IgD-negative memory B cell (primary cell): ENCODE results near the gene RNF138. TPM values are rescaled to one million over a fixed set of nuclear protein-coding genes. Genes with fewer than 3 reads are reported as not detected.

Source experiments
- H3K27ac Mint-ChIP-seq, 3 donors: one replicate each; pipeline ENCODE4 v1.8.0; 2020 to 2022; ENCODE audit warnings: mild to moderate bottlenecking in 3 of 3, mixed read lengths in 3 of 3, moderate library complexity in 1 of 3
- H3K27me3 Mint-ChIP-seq: one replicate; pipeline ENCODE4 v1.8.0; 2021; ENCODE audit warnings: mixed read lengths
- H3K36me3 Mint-ChIP-seq: one replicate; pipeline ENCODE4 v1.8.0; 2020; ENCODE audit warnings: mild to moderate bottlenecking, mixed read lengths
- H3K4me1 Mint-ChIP-seq, 3 donors: one replicate each; pipeline ENCODE4 v1.8.0; 2020 to 2022; ENCODE audit warnings: mixed read lengths in 3 of 3, mild to moderate bottlenecking in 1 of 3
- H3K4me3 Mint-ChIP-seq, 4 donors: one replicate each; pipeline ENCODE4 v1.8.0; 2020 to 2022; ENCODE audit warnings: mild to moderate bottlenecking in 4 of 4, mixed read lengths in 4 of 4, moderate library complexity in 3 of 4
- H3K9me3 Mint-ChIP-seq, 3 donors: one replicate each; pipeline ENCODE4 v1.8.0; 2020 to 2021; ENCODE audit warnings: mixed read lengths in 3 of 3, mild to moderate bottlenecking in 1 of 3
- polyA plus RNA-seq: library from polyadenylated mRNA; unstranded; fragments of 300-500 nt; fragmentation: Illumina TruSeq; gene quantifications from one replicate; pipeline ENCODE4 v1.2.3, GENCODE V29; 2021

RNF138 gene
- polyA plus RNA-seq, result 62.4 TPM

DNA sequence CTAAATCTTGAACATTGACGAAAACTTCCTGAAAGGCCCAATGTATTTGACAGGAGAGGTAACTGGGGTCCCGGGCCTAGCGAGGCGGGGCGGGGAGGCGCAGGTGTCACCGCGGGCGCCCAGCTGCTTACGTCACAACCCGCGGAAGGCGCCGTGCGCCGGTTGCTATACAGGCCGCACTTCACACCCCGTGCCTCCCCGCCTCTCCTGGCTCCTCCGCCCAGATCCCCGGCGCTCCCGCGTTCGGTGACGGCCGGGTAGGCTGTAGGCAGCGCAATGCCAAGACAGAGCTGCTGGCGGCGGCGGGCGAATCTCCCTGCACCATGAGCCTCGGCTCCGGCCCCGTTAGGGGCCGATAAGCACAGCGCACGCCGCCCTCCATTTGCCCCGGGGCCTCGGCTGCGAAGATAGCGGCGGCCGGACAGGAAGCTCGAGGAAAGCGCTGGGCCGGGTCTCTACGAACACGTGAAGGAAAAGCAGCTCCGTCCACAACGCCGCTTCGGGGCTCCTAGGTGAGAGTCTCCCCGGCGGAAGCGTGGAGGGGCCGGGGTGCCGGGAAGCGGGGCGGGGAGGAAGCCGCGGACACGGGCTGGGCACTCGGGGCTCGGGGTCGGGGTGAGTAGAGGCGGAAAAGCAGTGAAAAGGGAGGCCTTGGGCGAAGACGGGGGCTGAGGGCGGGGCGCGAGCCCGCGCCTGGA, at the start of gene RNF138:
Gene RNF138, plus strand, starts transcription at position 151 of the 698 bp plus-strand sequence. CDS start 903 bp downstream, outside the sequence.
- H3K4me1 Mint-ChIP-seq, result peaks cover 30 to 40% (median 30%) of the 10 kb centered on the region in 3 donors
- peak within 1 kb of the TSS; percentile 96 to 99 (median 96) for H3K4me3 Mint-ChIP-seq
- peaks cover 6% of the 10 kb centered on the region for H3K36me3 Mint-ChIP-seq
- H3K27me3 Mint-ChIP-seq, result no peaks in the 10 kb centered on the region
- no peaks in the 10 kb centered on the region for H3K9me3 Mint-ChIP-seq
- H3K27ac Mint-ChIP-seq, result peak within 1 kb of the TSS; percentile 90 to 99 (median 97)

DNA sequence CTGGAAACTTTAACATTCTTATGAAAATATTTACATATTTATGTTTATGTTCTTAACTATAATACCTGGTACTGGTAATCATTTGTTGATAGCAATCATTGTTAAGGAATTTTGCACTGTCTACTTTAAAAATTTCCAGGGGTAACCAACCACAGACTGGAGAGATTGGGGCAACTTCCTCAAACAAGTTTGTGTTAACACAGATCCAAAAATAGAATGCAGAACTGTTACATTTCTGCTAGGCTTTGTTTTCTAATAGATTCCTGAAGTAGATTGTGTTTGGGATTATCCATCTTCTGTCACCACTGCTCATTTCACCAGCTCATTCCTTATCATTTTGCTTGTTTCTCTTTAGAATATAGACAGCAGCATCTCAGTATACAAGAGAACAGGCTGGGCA, 49.3 kb upstream of the RNF138 start:
- Mint-ChIP-seq H3K4me3 (peak overlapping the region in 3 of 4 donors; percentile 12 to 59 (median 47)), H3K36me3 (peaks cover 10% of the 10 kb centered on the region)

DNA sequence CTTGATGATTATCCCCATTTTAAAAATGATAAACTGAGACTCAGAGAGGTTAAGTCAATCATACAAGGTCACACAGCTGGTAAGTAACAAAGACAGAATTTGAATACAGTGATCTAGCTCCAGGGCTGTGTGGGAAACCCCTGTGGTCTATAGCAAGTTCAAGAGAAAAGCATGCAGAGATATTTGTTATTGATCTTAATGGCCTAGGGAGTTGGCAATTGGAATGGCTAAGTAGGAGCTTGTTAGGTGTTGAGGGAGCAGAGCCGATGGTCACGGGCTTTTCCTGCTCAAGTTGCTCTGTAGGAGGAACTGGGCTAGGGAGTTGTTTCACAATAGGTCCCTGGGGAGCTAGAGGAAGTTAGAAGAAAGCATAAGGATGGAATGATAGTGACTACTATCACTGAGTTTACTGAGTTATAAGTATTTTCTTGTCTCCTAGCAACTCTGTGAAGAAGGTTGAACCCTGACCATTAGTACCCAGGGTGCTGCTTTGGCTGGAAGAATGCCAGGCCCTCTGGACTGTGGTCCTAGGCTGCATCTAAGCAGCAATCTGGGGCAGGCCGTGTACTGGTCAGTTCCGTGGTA, 43.1 kb upstream of the RNF138 start:
- Mint-ChIP-seq H3K4me3 (peak overlapping the region in 2 of 4 donors; percentile 44 to 74), H3K36me3 (peaks cover 15% of the 10 kb centered on the region)

More for the DNA sequence above, 49.3 kb upstream of the RNF138 start:
- peak overlapping the region in 2 of 3 donors; percentile 7 to 46 for H3K27ac Mint-ChIP-seq
- H3K4me1 Mint-ChIP-seq, result peaks cover 20 to 27% (median 27%) of the 10 kb centered on the region in 3 donors
- H3K9me3 Mint-ChIP-seq, result peaks cover 0 to 2% (median 0%) of the 10 kb centered on the region in 3 donors
- H3K27me3 Mint-ChIP-seq, result no peaks in the 10 kb centered on the region

GRCh38 chr18:32049393-32050171, 42.1 kb upstream of the RNF138 start:
- Mint-ChIP-seq H3K9me3 (no peaks in the 10 kb centered on the region), H3K36me3 (peaks cover 17% of the 10 kb centered on the region), H3K27me3 (no peaks in the 10 kb centered on the region), H3K4me1 (peaks cover 17 to 18% (median 18%) of the 10 kb centered on the region in 3 donors), H3K4me3 (peak overlapping the region in 2 of 4 donors; percentile 44 to 55), H3K27ac (peak overlapping the region; percentile 1 to 78 (median 69))

More for the DNA sequence above, 43.1 kb upstream of the RNF138 start:
- Mint-ChIP-seq H3K27ac (peak overlapping the region; percentile 2 to 78 (median 69)), H3K9me3 (no peaks in the 10 kb centered on the region), H3K4me1 (peaks cover 17 to 18% (median 18%) of the 10 kb centered on the region in 3 donors), H3K27me3 (no peaks in the 10 kb centered on the region)

DNA sequence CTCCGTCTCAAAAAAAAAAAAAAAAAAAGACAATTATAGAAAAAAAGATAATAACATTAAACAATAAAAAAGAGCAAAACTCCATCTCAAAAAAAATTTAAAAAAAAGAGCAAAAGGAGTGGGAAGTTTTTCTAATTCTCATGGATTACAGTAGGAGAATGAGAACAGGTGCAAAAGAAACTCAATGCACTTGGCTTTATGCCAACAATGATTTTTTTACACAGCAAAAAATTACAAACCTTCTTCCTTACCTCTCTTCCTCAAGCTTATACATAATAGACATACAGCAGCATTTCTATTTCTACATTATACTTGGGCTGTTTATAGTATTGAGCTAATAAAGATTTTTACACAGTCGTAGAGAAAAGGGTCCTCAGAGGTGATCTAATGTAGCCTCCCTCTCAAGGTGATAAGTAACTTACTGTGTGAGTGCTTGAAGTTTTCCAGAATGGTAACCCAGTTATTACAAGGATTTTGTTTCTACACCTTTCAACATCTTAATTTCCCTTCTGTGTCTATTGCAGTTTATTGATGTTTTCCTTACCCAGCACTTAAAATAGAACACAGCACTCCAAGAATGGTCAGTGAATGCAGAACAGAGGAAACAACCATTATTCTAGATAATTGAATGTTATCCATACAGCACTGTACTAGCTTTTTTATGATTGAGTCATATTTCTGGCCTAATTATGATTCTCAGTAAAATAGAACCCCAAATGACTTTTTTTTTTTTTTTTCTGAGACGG, 34.9 kb upstream of the RNF138 start:
- H3K27me3 Mint-ChIP-seq, result no peaks in the 10 kb centered on the region
- peak overlapping the region in 1 of 3 donors; percentile 31 for H3K27ac Mint-ChIP-seq
- peaks cover 0 to 3% (median 0%) of the 10 kb centered on the region in 3 donors for H3K4me1 Mint-ChIP-seq
- no peak overlapping the region for H3K4me3 Mint-ChIP-seq
- no peaks in the 10 kb centered on the region for H3K9me3 Mint-ChIP-seq
- peaks cover 13% of the 10 kb centered on the region for H3K36me3 Mint-ChIP-seq

DNA sequence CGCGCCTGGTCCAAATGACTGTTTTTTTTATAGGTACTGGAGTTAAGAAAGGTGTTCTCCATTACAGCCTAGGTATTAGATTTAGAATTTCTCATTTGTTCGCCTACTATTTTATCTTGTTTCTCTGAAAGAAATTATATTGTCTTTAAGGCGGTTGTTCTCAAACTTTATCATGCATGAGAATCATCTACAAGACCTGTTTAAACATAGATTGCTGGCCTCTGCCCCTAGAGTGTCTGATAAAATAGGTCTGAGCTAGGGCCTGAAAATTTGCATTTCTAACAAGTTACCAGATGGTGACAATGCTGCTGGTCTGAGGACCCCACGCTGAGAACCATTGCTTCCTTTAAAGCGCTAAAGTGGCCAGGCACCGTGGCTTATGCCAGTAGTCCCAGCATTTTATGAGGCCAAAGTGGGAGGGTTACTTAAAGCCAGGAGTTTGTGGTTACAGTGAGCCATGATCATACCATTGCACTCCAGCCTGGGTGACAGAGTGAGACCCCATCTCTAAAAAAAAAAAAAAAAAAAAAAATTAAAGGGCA, 34.0 kb upstream of the RNF138 start:
- no peaks in the 10 kb centered on the region for H3K9me3 Mint-ChIP-seq
- H3K36me3 Mint-ChIP-seq, result peaks cover 11% of the 10 kb centered on the region
- peaks cover 0 to 2% (median 0%) of the 10 kb centered on the region in 3 donors for H3K4me1 Mint-ChIP-seq
- peak overlapping the region in 1 of 4 donors; percentile 3 for H3K4me3 Mint-ChIP-seq
- H3K27ac Mint-ChIP-seq, result peak overlapping the region in 1 of 3 donors; percentile 31
- no peaks in the 10 kb centered on the region for H3K27me3 Mint-ChIP-seq

DNA sequence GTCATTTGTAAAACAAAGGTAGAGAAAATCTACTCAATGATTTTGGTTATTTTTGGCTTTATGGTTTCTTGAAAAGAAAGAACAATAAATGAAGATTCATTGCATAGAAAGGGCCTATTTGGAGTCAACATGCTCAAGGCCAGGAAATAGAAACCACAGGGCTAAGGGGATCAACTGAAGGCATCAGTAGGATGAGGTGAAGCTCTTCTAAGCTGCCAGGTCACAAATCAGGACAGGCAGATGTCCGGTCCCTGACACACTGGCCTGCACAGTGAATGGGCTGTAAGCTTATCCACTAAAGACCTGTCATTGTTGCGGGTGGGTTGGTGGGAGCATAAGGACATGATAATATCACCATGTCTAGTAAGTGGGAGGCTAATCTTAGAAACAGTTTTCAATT, 31.6 kb upstream of the RNF138 start:
- H3K4me3 Mint-ChIP-seq, result no peak overlapping the region
- peaks cover 4% of the 10 kb centered on the region for H3K36me3 Mint-ChIP-seq
- H3K9me3 Mint-ChIP-seq, result peaks cover 0 to 1% (median 0%) of the 10 kb centered on the region in 3 donors
- H3K27ac Mint-ChIP-seq, result no peak overlapping the region
- H3K4me1 Mint-ChIP-seq, result peaks cover 0 to 2% (median 0%) of the 10 kb centered on the region in 3 donors
- no peaks in the 10 kb centered on the region for H3K27me3 Mint-ChIP-seq

DNA sequence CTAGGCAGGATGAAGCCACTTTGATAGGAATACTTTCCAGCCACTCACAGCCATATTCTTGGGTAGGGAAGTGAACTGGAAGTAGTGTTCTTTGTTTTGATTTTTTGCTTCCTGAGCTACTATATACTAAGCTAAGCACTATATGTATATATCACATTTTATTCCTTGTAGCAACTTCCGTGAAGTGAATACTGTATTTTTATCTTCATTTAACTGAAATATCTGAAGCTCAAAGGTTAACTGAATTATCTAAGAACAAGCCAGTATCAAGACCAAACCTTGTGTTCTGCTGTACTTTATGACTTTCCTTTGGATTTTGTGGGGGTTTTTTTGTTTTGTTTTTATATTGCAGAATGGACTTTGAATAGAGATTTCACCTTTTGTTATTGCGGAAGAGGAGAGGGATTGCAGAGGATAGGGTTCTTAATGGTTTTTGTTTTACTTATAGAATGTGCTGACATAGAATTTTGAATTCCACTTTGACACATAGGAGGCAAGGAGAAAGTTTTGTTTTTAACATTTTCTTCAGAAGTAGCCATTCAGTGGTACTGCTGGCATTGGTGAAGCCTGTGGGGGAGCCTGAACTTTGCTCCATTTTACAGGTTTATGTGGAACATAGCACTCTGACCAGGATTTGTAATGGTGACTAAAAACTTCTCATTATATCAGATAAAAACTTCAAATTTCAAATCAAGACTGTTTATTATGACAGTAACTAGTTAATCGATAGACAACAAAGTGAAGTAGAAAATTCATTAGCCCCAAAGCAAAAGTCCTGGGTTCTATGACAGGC, 24.1 kb upstream of the RNF138 start:
- peaks cover 0 to 1% (median 0%) of the 10 kb centered on the region in 3 donors for H3K9me3 Mint-ChIP-seq
- no peaks in the 10 kb centered on the region for H3K27me3 Mint-ChIP-seq
- H3K36me3 Mint-ChIP-seq, result peaks cover 8% of the 10 kb centered on the region
- H3K27ac Mint-ChIP-seq, result no peak overlapping the region
- H3K4me3 Mint-ChIP-seq, result no peak overlapping the region
- peaks cover 0 to 1% (median 0%) of the 10 kb centered on the region in 3 donors for H3K4me1 Mint-ChIP-seq

GRCh38 chr18:32072321-32072720, 19.4 kb upstream of the RNF138 start:
- Mint-ChIP-seq H3K36me3 (peaks cover 10% of the 10 kb centered on the region), H3K4me3 (no peak overlapping the region), H3K4me1 (peaks cover 0 to 2% (median 1%) of the 10 kb centered on the region in 3 donors), H3K27ac (no peak overlapping the region), H3K9me3 (no peaks in the 10 kb centered on the region), H3K27me3 (no peaks in the 10 kb centered on the region)

DNA sequence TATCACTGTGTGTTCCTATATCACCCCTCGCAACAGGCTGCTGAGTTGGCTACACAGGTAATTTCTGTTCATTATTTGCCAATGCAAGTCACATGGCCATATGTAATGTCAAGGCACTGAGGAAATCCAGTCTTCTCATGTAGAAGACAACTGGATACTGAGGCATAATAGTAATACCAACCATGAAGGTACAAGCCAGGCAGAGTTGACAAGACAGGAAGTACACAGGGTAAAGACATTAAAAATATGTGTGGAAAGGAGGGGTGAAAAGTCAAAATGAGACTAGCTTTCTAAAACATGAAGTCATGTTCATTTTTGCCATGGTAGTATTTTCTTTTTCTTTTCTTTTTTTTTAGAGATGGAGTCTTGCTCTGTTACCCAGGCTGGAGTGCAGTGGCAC, 17.5 kb upstream of the RNF138 start:
- H3K36me3 Mint-ChIP-seq, result peaks cover 5% of the 10 kb centered on the region

GRCh38 chr18:32078845-32079244, 12.8 kb upstream of the RNF138 start:
- H3K36me3 Mint-ChIP-seq, result peaks cover 3% of the 10 kb centered on the region
- no peak overlapping the region for H3K27ac Mint-ChIP-seq
- no peaks in the 10 kb centered on the region for H3K9me3 Mint-ChIP-seq
- H3K4me1 Mint-ChIP-seq, result peaks cover 3 to 7% (median 5%) of the 10 kb centered on the region in 3 donors
- no peaks in the 10 kb centered on the region for H3K27me3 Mint-ChIP-seq
- no peak overlapping the region for H3K4me3 Mint-ChIP-seq

More for the DNA sequence above, 17.5 kb upstream of the RNF138 start:
- no peaks in the 10 kb centered on the region for H3K9me3 Mint-ChIP-seq
- no peaks in the 10 kb centered on the region for H3K27me3 Mint-ChIP-seq
- H3K4me3 Mint-ChIP-seq, result no peak overlapping the region
- peaks cover 0 to 2% (median 1%) of the 10 kb centered on the region in 3 donors for H3K4me1 Mint-ChIP-seq
- no peak overlapping the region for H3K27ac Mint-ChIP-seq

GRCh38 chr18:32081881-32082280, 9.8 kb upstream of the RNF138 start:
- peaks cover 15 to 25% (median 18%) of the 10 kb centered on the region in 3 donors for H3K4me1 Mint-ChIP-seq
- H3K9me3 Mint-ChIP-seq, result peaks cover 0 to 2% (median 0%) of the 10 kb centered on the region in 3 donors
- H3K4me3 Mint-ChIP-seq, result no peak overlapping the region
- no peaks in the 10 kb centered on the region for H3K36me3 Mint-ChIP-seq
- H3K27me3 Mint-ChIP-seq, result no peaks in the 10 kb centered on the region
- H3K27ac Mint-ChIP-seq, result no peak overlapping the region

GRCh38 chr18:32083781-32084180, 7.9 kb upstream of the RNF138 start:
- H3K27ac Mint-ChIP-seq, result peak overlapping the region in 1 of 3 donors; percentile 76
- H3K27me3 Mint-ChIP-seq, result no peaks in the 10 kb centered on the region
- no peaks in the 10 kb centered on the region for H3K36me3 Mint-ChIP-seq
- H3K9me3 Mint-ChIP-seq, result peaks cover 0 to 2% (median 0%) of the 10 kb centered on the region in 3 donors
- H3K4me3 Mint-ChIP-seq, result peak overlapping the region in 2 of 4 donors; percentile 20 to 74
- peaks cover 15 to 30% (median 18%) of the 10 kb centered on the region in 3 donors for H3K4me1 Mint-ChIP-seq
